Measurements from ENCODE around the gene BBS9. TPM values are rescaled to one million over a fixed set of nuclear protein-coding genes. Genes with fewer than 3 reads are reported as not detected.
A peak's percentile ranks its signal among the peaks of the same experiment; 100 is the strongest.

BBS9 gene
- total RNA-seq, 1 donor from 2014 or later = 16.2 TPM

GRCh38 chr7:33111614-33112013, 17.8 kb upstream of the BBS9 start:
- peaks cover 50% of the 10 kb centered on the region for H3K27me3 Mint-ChIP-seq (ENCODE audit: low read depth)
- no peak for TF ChIP-seq CTCF (conservative IDR thresholded peaks at IDR 0.05)
- H3K27ac Mint-ChIP-seq (ENCODE audit: unreplicated experiment) = no peak overlapping the region
- H3K9me3 Mint-ChIP-seq = no peaks in the 10 kb centered on the region
- DNase-seq (ENCODE audit: low read depth, low spot score) = no peak
- H3K4me3 Mint-ChIP-seq = peak overlapping the region; percentile 48
- H3K36me3 Mint-ChIP-seq (ENCODE audit: low read depth) = no peaks in the 10 kb centered on the region
- peaks cover 18% of the 10 kb centered on the region for H3K4me1 Mint-ChIP-seq

- Mint-ChIP-seq H3K9me3 (peaks cover 12% of the 10 kb centered on the region), H3K27me3 (ENCODE audit: low read depth) (peaks cover 56% of the 10 kb centered on the region)
- no peak for DNase-seq (ENCODE audit: low read depth, low spot score)
These were observed 14.4 kb upstream of the BBS9 start for GRCh38 chr7:33114976-33115375.

GRCh38 chr7:33118383-33118782, 11.0 kb upstream of the BBS9 start:
- H3K4me1 Mint-ChIP-seq = no peaks in the 10 kb centered on the region
- H3K27ac Mint-ChIP-seq (ENCODE audit: unreplicated experiment) = no peak overlapping the region
- no peak overlapping the region for H3K4me3 Mint-ChIP-seq
- peaks cover 12% of the 10 kb centered on the region for H3K9me3 Mint-ChIP-seq
- peaks cover 4% of the 10 kb centered on the region for H3K36me3 Mint-ChIP-seq (ENCODE audit: low read depth)
- peaks cover 37% of the 10 kb centered on the region for H3K27me3 Mint-ChIP-seq (ENCODE audit: low read depth)
- no peak for TF ChIP-seq CTCF (conservative IDR thresholded peaks at IDR 0.05)
- DNase-seq (ENCODE audit: low read depth, low spot score) = no peak

More at GRCh38 chr7:33114976-33115375, 14.4 kb upstream of the BBS9 start:
- H3K27ac Mint-ChIP-seq (ENCODE audit: unreplicated experiment) = no peak overlapping the region
- H3K4me3 Mint-ChIP-seq = no peak overlapping the region
- no peak for TF ChIP-seq CTCF (conservative IDR thresholded peaks at IDR 0.05)
- H3K4me1 Mint-ChIP-seq = no peaks in the 10 kb centered on the region
- peaks cover 4% of the 10 kb centered on the region for H3K36me3 Mint-ChIP-seq (ENCODE audit: low read depth)

GRCh38 chr7:33127085-33127484, 2.3 kb upstream of the BBS9 start:
- no peak for TF ChIP-seq CTCF (conservative IDR thresholded peaks at IDR 0.05)
- Mint-ChIP-seq H3K36me3 (ENCODE audit: low read depth) (no peaks in the 10 kb centered on the region), H3K27ac (ENCODE audit: unreplicated experiment) (no peak overlapping the region), H3K9me3 (no peaks in the 10 kb centered on the region), H3K4me1 (peaks cover 31% of the 10 kb centered on the region), H3K27me3 (ENCODE audit: low read depth) (no peaks in the 10 kb centered on the region), H3K4me3 (no peak overlapping the region)
- DNase-seq (ENCODE audit: low read depth, low spot score) = no peak

GRCh38 chr7:33128631-33128989, 754 bp upstream of the BBS9 start:
- no peak for TF ChIP-seq CTCF (conservative IDR thresholded peaks at IDR 0.05)
- Mint-ChIP-seq H3K27ac (ENCODE audit: unreplicated experiment) (peak overlapping the region; percentile 43), H3K9me3 (no peaks in the 10 kb centered on the region), H3K4me1 (peaks cover 33% of the 10 kb centered on the region), H3K36me3 (ENCODE audit: low read depth) (no peaks in the 10 kb centered on the region), H3K4me3 (peak overlapping the region; percentile 98), H3K27me3 (ENCODE audit: low read depth) (no peaks in the 10 kb centered on the region)
- no peak for DNase-seq (ENCODE audit: low read depth, low spot score)

- no peak for DNase-seq (ENCODE audit: low read depth, low spot score)
- Mint-ChIP-seq H3K4me3 (peak overlapping the region; percentile 98), H3K9me3 (no peaks in the 10 kb centered on the region), H3K27me3 (ENCODE audit: low read depth) (no peaks in the 10 kb centered on the region), H3K4me1 (peaks cover 33% of the 10 kb centered on the region), H3K36me3 (ENCODE audit: low read depth) (no peaks in the 10 kb centered on the region), H3K27ac (ENCODE audit: unreplicated experiment) (peak overlapping the region; percentile 60)
- no peak for TF ChIP-seq CTCF (conservative IDR thresholded peaks at IDR 0.05)
These were observed 416 bp downstream of the BBS9 start for GRCh38 chr7:33129806-33130153.
